NCI-H446 treated with DMSO at 0.1 percent for 48 hours (cell line): ENCODE results near the gene GSS.

Source experiments
- DNase-seq: peaks from one replicate; lab custom pipeline; 2025; lab: John Stamatoyannopoulos, UW

The GSS gene

DNA sequence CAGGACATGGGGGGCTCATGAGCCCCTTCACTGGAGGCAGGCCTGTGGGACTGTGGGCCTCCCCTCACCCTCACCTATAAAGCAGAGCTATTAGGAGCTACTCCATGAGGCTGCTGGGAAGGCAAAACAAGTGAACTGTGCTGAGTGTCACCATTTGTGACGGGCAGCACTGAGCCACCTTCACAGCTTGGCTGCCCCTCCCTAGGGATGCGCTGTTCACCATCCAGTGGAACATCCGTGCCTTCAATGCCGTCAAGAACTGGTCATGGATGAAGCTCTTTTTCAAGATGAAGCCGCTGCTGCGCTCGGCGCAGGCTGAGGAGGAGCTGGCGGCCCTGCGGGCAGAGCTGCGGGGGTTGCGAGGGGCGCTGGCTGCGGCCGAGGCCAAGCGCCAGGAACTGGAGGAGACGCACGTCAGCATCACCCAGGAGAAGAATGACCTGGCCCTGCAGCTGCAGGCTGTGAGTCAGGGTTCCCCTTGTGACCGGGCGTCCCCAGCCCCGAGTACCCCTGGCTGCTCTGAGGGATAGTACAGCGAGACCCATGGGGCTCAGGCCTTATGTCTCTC lies 38.4 kb upstream of the GSS start:
- no peak for DNase-seq

GRCh38 chr20:34992751-34993417 lies 37.3 kb upstream of the GSS start:
- DNase-seq, result no peak

DNA sequence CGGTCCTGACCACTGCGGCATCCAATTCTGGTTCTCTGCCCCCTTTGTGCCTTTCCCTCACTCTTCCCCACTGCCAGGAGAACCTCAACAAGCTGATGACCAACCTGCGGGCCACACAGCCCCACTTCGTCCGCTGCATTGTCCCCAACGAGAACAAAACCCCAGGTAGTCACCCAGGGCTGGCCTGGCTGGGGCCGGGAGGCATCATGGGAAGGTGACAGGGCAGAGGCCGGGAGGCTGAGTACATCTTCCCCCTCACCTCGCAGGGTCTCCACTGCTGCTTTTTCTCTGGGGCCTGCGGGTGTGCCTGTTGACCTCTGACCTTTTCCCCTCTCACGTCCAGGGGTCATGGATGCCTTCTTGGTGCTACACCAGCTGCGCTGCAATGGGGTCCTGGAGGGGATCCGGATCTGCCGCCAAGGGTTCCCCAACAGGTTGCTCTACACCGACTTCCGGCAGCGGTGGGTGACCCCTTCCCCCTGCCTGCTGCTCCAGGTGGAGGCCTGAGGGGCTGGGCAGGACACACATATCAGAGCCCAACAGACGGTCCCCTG lies 35.1 kb upstream of the GSS start:
- DNase-seq, result no peak

GRCh38 chr20:34990231-34990630 lies 34.6 kb upstream of the GSS start:
- DNase-seq, result no peak

GRCh38 chr20:34989670-34990069 lies 34.1 kb upstream of the GSS start:
- no peak for DNase-seq

DNA sequence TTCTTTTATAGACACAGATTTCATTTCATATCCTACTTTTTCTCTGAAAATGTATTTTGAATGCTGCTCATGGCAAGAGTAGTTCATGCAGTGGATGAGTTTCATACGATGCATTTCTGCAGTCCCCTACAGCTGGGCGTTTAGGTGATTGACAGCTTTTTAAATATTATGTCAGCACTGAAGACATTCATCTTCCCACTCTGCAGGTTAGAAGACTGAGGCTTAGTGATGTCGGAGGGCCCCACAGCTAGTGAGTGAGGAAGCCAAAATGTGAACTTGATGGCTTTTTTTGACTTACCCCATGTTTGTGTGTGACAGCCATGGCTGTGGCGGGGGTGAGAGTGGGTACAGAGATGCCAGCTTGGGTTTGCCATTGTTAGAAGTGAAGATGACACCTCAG lies 33.5 kb upstream of the GSS start:
- no peak for DNase-seq

- DNase-seq, result no peak
Measured at GRCh38 chr20:34988191-34988540, 32.6 kb upstream of the GSS start.

DNA sequence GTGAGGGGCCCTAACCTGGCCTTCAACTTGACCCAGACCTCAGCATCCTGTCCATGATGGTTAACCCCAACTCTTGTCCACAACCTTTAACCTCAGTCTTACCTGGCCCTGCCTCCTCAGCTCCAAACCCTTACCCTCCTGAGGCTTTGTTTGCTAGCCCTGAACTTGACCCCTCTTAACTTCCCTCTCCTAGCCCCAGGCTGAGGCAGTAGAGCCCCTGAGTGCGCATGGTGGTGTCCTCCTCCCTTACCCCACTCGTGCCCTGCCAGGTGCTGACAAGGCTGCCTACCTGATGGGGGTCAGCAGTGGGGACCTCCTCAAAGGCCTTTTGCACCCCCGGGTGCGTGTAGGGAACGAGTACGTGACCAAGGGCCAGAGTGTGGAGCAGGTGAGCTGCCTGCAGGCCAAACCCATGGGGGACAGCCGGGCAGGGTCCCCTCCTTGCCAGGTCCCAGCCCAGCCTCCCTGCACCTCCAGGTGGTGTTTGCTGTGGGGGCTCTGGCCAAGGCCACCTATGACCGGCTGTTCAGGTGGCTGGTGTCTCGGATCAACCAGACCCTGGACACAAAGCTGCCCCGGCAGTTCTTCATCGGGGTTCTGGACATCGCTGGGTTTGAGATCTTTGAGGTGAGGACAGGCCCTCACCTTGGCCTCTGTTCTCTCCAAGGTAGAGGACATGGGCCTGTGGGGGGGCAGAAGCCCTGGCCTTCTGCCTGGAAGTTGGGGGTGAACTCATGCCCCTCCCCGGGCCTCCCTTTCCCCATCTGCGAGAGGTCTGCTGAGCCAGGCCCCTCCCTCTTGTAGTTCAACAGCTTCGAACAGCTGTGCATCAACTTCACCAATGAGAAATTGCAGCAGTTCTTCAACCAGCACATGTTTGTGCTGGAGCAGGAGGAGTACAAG lies 31.9 kb upstream of the GSS start:
- DNase-seq, result no peak

GRCh38 chr20:34986311-34987287 lies 31.0 kb upstream of the GSS start:
- no peak for DNase-seq

DNA sequence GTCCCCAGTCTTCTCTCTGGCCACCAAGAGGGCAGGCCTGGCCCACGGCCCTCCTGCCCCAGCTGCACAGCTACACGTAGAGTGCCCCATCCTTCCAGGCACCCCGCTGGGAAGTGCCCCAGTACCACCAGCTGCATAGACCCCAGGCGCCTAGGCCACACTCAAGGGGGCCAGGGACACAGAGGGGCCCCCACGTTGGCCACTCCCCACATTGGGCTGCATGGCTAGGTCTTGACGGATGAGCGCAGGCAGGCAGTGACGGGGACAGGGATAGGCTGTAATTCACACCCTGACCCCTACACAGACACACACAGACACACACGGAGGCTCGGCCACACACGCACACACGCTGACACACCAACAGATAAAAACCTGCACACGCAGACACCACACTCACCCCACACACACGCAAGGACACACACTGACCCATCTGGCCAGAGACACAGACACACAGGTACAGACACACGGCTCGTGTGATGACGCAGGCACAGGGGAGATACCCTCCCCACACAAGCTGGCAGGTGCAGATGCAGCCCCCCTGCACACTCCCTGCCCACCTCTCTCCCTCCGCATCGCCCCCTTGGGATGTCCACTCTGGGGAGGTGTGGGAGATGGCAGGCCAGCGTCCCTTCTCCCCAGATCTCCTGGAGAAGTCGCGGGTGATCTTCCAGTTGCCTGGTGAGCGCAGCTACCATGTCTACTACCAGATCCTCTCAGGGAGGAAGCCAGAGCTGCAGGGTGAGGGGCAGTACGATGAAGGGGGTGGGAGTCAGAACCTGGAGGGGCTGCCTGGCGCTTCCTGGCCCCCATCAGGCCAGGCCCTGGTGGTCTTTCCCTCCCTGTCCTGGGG lies 30.1 kb upstream of the GSS start:
- DNase-seq, result no peak

DNA sequence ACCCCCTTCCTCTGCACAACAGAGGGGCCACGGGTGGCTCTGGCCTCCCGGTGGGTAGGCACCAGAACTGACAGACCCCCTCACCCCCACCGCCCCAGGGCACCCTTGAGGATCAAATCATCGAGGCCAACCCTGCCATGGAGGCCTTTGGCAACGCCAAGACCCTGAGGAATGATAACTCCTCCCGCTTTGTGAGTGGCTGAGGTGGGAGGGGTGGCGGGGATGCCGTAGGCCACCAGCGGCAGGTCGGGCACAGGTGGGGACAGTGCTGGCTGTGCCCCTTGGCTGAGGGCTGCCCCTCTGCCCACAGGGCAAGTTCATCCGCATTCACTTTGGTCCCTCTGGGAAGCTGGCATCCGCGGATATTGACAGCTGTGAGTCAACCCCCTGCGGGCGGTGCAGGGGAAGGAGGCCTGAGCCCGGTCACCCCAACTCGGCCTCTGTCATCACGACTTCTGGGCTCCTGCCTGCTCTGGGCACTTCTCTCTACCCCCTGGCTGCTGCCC lies 29.2 kb upstream of the GSS start:
- no peak for DNase-seq

DNA sequence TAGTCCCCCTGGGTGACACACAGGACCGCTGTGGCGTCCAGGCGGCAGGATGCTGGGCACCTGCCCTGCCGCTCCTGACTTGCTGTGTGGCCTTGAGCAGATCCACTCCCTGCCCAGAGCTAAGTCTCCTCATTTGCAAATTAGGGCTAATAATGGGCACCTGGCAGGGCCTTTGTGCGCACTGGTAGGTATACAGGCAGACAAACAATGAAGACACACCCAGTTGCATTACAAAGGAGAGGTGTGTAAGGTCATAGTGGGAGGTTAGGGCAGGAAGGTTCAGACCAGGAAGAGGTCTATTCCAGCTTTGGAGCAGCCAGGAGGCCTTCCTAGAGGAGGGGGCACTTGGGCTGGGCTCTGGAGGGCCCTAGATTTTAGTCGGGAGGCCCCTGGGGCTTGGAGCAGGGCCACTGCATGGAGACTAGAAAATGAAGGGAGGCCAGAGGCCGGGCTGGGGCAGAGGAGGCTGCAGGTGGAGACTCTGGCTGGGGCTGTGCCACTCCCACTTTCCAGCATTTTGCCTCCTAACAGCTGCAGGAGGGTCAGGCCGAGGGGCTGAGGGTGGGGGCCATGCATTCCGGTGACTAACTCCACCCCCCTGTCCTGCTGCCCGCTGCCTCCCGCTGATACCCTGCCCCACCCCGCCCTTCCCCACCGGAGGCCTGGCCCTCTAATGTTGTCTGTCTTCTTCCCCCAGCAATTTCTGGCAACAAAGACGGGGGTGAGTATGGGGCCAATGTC lies 28.6 kb upstream of the GSS start:
- DNase-seq, result no peak

- DNase-seq, result no peak
Measured at GRCh38 chr20:34983089-34983820, 27.6 kb upstream of the GSS start.

DNA sequence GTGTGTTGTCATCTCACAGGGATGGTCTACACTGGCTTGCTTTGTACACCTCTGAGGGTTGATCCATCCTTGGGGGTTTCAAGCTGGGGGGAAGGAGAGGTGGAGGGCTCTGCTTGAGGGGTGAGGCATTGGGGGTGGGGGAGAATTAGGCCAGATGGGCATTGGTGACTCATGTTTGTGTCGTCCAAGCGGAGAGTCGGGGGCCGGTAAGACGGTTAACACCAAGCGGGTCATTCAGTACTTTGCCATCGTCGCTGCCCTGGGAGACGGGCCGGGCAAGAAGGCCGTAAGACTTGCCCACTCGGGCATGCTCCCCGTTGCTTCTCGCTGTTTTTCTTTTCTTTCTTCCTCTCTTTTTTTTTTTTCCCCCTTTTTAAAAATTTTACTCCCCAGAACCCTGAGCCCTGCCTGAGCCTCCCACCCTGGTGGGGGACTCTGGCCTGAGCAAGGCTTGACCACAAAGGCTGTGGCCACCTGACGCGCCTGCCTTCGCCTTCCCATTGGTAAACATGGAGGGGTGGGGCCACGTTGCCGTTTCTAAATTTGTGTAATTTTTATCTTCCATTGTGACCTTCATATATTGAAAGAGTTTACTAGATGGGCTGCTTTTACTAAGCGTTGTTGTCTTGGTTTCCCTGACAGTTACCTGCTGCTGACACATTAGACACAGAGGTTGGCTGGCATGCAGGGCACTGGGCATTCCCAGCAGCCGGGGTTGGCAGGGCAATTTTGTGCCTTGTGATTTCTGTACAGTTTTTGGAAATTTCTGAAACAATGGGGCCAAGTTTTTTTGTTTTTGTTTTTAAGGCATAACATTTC lies 26.9 kb upstream of the GSS start:
- no peak for DNase-seq

DNA sequence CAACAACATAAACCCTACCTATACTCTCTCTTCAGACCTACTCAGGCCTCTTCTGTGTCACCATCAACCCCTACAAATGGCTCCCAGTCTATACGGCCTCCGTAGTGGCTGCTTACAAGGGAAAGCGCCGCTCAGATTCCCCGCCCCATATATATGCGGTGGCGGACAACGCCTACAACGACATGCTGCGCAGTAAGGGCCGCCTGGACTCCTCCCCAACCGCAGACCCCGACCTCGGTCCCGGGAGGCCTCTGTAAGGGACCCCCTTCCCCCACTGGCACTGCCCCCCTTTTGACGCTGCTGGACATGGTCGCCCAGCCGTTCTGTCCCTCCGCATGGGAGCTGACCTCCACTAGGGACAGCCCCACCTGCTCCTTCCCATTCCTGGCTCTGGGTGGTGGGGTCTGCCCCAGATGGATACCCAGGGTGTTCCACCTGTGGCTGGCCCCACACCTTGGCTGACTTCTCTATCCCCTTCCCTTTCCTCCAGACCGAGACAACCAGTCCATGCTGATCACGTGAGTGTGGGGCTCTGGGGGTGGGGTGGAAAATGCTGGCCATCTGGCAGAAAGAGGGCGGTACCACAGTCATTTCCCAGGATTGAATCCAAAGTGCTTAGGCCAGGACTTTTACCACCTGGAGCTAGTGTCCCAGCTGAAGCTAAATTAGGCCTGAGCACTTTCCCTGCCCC lies 25.1 kb upstream of the GSS start:
- DNase-seq, result no peak

- no peak for DNase-seq
Measured at GRCh38 chr20:34979366-34980153, 24.0 kb upstream of the GSS start.
